Measurements from ENCODE around the gene ANAPC1.
"Not testable (repeated sequence)": the region's sequence is repeated elsewhere in the genome, so short reads cannot be mapped to it uniquely, and the experiment has no call there.

- TF ChIP-seq, protein P1, sequence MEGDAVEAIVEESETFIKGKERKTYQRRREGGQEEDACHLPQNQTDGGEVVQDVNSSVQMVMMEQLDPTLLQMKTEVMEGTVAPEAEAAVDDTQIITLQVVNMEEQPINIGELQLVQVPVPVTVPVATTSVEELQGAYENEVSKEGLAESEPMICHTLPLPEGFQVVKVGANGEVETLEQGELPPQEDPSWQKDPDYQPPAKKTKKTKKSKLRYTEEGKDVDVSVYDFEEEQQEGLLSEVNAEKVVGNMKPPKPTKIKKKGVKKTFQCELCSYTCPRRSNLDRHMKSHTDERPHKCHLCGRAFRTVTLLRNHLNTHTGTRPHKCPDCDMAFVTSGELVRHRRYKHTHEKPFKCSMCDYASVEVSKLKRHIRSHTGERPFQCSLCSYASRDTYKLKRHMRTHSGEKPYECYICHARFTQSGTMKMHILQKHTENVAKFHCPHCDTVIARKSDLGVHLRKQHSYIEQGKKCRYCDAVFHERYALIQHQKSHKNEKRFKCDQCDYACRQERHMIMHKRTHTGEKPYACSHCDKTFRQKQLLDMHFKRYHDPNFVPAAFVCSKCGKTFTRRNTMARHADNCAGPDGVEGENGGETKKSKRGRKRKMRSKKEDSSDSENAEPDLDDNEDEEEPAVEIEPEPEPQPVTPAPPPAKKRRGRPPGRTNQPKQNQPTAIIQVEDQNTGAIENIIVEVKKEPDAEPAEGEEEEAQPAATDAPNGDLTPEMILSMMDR (IDR thresholded peaks at IDR 0.05; ENCODE audit: borderline replicate concordance, extremely low read depth, low read length, poor library complexity, severe bottlenecking), result not testable (repeated sequence)
- not testable (repeated sequence) for TF ChIP-seq EZH2 (IDR thresholded peaks at IDR 0.05; ENCODE audit: borderline replicate concordance, low read depth, low read length, severe bottlenecking)
These were observed 154.1 kb downstream of the ANAPC1 start for GRCh38 chr2:111729812-111730458.
